ENCODE results near the gene LCN15.

GRCh38 chr9:136723362-136723976, 40.8 kb downstream of the LCN15 start:
- TF ChIP-seq CTCF (IDR thresholded peaks at IDR 0.05) = no peak
- no peak for TF ChIP-seq POLR2A (IDR thresholded peaks at IDR 0.05)
